ENCODE data around the gene LZTR1. TPM values are rescaled to one million over a fixed set of nuclear protein-coding genes. Genes with fewer than 3 reads are reported as not detected.
A peak's percentile ranks its signal among the peaks of the same experiment; 100 is the strongest.

LZTR1 gene
- total and polyA plus RNA-seq, 2 of the 8 experiments (the other 6 are each of a cell fraction or from before 2014, with no cell fraction given), result 22.3 to 31.0 TPM

DNA sequence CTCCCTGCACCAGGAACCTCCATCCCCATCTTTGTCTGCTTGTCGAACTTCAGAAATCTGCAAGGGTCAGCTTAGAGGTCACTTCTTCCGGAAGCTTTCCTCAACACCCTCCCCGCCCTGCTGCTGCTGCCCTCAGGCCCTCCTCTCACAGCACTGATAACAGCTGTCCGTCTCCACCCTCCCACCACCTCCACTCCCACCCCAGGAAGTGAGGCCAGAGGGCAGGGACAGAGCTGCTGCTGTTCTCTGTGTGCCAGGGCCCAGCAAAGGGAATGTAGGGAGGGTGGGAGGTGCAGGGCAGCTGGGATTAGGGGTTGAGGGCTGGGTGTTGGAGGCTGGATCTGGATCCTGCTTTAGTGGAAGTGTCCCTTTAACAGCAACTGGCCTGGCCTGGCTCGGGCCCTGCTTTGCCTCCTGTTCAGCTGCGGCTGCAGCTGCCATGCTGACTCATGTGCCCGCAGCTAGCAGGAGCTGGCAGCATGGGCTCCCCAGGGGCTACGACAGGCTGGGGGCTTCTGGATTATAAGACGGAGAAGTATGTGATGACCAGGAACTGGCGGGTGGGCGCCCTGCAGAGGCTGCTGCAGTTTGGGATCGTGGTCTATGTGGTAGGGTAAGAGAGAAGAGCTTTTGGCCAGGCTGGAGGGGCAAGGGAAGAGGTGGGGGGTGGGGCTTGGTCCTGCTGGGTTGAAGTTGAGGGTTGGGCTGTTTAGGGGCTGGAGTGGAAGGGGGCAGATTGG is 32.8 kb downstream of the LZTR1 start, which contains the start of gene P2RX6:
Gene P2RX6, plus strand, starts transcription at position 440 of the 740 bp plus-strand sequence. Its CDS starts 10 bp downstream, at position 450.
- H2BK12ac ChIP-seq (ENCODE audit: low read depth, low read length), result no peak within 1 kb of the TSS
- H3K4ac ChIP-seq (replicated peaks; ENCODE audit: insufficient read length, low read depth, low read length), result peak within 1 kb of the TSS; percentile 53
- peak within 1 kb of the TSS in 1 of 4 experiments; percentile 31; a peak in 2 of 7 replicates for H3K9ac ChIP-seq (replicated peaks in 1 of 4; ENCODE audit: extremely low read depth in 1 of 4, low read depth in 3 of 4, low read length in 3 of 4)
- no peak within 1 kb of the TSS for H2BK120ac ChIP-seq (replicated peaks; ENCODE audit: low read depth, low read length)
- H3K27ac ChIP-seq (ENCODE audit: low read depth, low read length), result no peak within 1 kb of the TSS
- peak within 1 kb of the TSS; percentile 44; the same call in 1 of the 2 replicates for H2BK5ac ChIP-seq (ENCODE audit: low read depth, low read length)
- peak within 1 kb of the TSS; percentile 13 for H3K18ac ChIP-seq (ENCODE audit: extremely low read depth, low read length)
- DNase-seq (ENCODE audit: low read depth in 1 of 2, low spot score in 2 of 2) (no peak), FAIRE-seq (no peak)
- no peak for TF ChIP-seq ASH2L (IDR thresholded peaks at IDR 0.05; ENCODE audit: low read length)
- TF ChIP-seq SAP30 (IDR thresholded peaks at IDR 0.05; ENCODE audit: insufficient read depth, insufficient replicate concordance, low read length), result no peak
- TF ChIP-seq RAD21 (IDR thresholded peaks at IDR 0.05 in 1 of 2, conservative IDR thresholded peaks at IDR 0.05 in 1 of 2; ENCODE audit: low read depth in 2 of 2, low read length in 2 of 2), result no peak
- no peak for TF ChIP-seq POLR2AphosphoS5 (IDR thresholded peaks at IDR 0.05; ENCODE audit: low read depth, low read length)
- TF ChIP-seq SRF (IDR thresholded peaks at IDR 0.05; ENCODE audit: low read depth, low read length), result no peak
- peaks cover 0 to 4% (median 3%) of the 10 kb centered on the region in 4 experiments; a peak in 4 of 7 replicates for H3K27me3 ChIP-seq (replicated peaks in 1 of 4; ENCODE audit: control insufficient read depth in 3 of 4, extremely low read depth in 1 of 4, insufficient read depth in 3 of 4, low read length in 3 of 4)
- peak within 1 kb of the TSS; percentile 10 for H4K91ac ChIP-seq (replicated peaks; ENCODE audit: insufficient read length, low read length)
- POLR2A ChIA-PET (ENCODE audit: partially characterized antibody), result interaction anchor here (0.8 to 2.2 kb wide), 2 partner anchors 11 to 12 kb away, joined by 3 to 5 read pairs; no protein-coding TSS in a partner anchor
- H4K8ac ChIP-seq (ENCODE audit: extremely low read depth, insufficient read depth, low read length), result peak within 1 kb of the TSS; percentile 83
- no peak within 1 kb of the TSS for H2BK20ac ChIP-seq (ENCODE audit: low read length)
- no peak within 1 kb of the TSS for H3K23ac ChIP-seq (ENCODE audit: insufficient read length)
- peak within 1 kb of the TSS; percentile 51 to 75 (median 64) for H3K4me3 ChIP-seq (ENCODE audit: extremely low read depth in 1 of 4, insufficient read depth in 2 of 4, low read depth in 3 of 4, low read length in 4 of 4)
- no peaks in the 10 kb centered on the region for H3K79me2 ChIP-seq (ENCODE audit: control insufficient read depth in 1 of 2, insufficient read depth in 2 of 2, low read length in 2 of 2)
- peak within 1 kb of the TSS; percentile 68 to 97 for H3K4me2 ChIP-seq (ENCODE audit: insufficient read depth in 1 of 2, low read depth in 2 of 2, low read length in 2 of 2)
- H3K36me3 ChIP-seq (ENCODE audit: control insufficient read depth in 2 of 4, insufficient read depth in 4 of 4, low read length in 3 of 4), result no peaks in the 10 kb centered on the region
- H3K23me2 ChIP-seq (ENCODE audit: low read depth, low read length), result peaks cover 6% of the 10 kb centered on the region; the same call in 1 of the 2 replicates
- H3K14ac ChIP-seq (ENCODE audit: insufficient read length), result no peak within 1 kb of the TSS
- peak within 1 kb of the TSS; percentile 28 for H4K5ac ChIP-seq (ENCODE audit: insufficient read length, low read depth, low read length)
- peaks cover 10 to 26% (median 15%) of the 10 kb centered on the region in 4 experiments for H3K4me1 ChIP-seq (replicated peaks in 1 of 4; ENCODE audit: control insufficient read depth in 3 of 4, insufficient read depth in 4 of 4, low read length in 3 of 4)
- no peak within 1 kb of the TSS for H2AK5ac ChIP-seq (ENCODE audit: low read depth, low read length)
- H2BK15ac ChIP-seq (ENCODE audit: low read length), result 0 out of 2 replicates have a peak within 1 kb of the TSS, but pooled peaks have one; percentile 25
- H4K20me1 ChIP-seq (replicated peaks in 1 of 2; ENCODE audit: control insufficient read depth in 1 of 2, insufficient read depth in 2 of 2, low read length in 2 of 2), result peaks cover 0 to 2% of the 10 kb centered on the region in 2 experiments
- WGBS, 2 experiments (ENCODE audit: extremely low coverage in 1 of 2, insufficient coverage in 1 of 2, insufficient read length in 1 of 2, insufficient replicate concordance in 2 of 2, low coverage in 1 of 2, low lambda C conversion rate in 2 of 2, missing lambda C conversion rate in 1 of 2), result 81% methylated on average over 12 of the region's 12 CpGs; no CpG with 5 or more reads in 1 of the 2 experiments
- no peaks in the 10 kb centered on the region; the same call in 1 of the 2 replicates for H3K79me1 ChIP-seq (ENCODE audit: low read depth, low read length)
- H3K9me3 ChIP-seq (ENCODE audit: insufficient read depth in 2 of 2, low read depth in 1 of 2, low read length in 1 of 2), result no peaks in the 10 kb centered on the region
- CTCF ChIA-PET (ENCODE audit: partially characterized antibody), result interaction anchor here (0.8 to 1.7 kb wide), 4 partner anchors 11 to 90 kb away, joined by 3 to 5 read pairs (median 4); partner anchors contain the start of gene LZTR1
- H3K56ac ChIP-seq (replicated peaks; ENCODE audit: insufficient read length, low read depth, low read length), result peak within 1 kb of the TSS; percentile 74
- peak within 1 kb of the TSS; percentile 35; the same call in 1 of the 2 replicates for H2AFZ ChIP-seq (ENCODE audit: low read length)
